Mesodermal cell (in vitro differentiated cells): ENCODE results near the gene NPAS3.

ENCODE experiments used
- H3K27ac ChIP-seq: 2 replicates; pipeline ENCODE4 v1.7.0; 2013; ENCODE audit warnings: mild to moderate bottlenecking, low read depth, low read length, moderate library complexity; ENCODE audit not compliant: severe bottlenecking
- H3K36me3 ChIP-seq: 2 replicates; pipeline ENCODE4 v1.7.1; 2013; ENCODE audit warnings: mild to moderate bottlenecking, low read length, moderate library complexity; ENCODE audit not compliant: control insufficient read depth, insufficient read depth
- H3K4me1 ChIP-seq: one replicate; pipeline ENCODE4 v1.7.1; 2013; ENCODE audit warnings: mild to moderate bottlenecking, low read length; ENCODE audit not compliant: insufficient read depth, control insufficient read depth, poor library complexity, severe bottlenecking
- H3K4me3 ChIP-seq: 2 replicates; pipeline ENCODE4 v1.7.0; 2013; ENCODE audit warnings: low read length, control low read depth, mild to moderate bottlenecking; ENCODE audit not compliant: insufficient read depth, poor library complexity, severe bottlenecking; ENCODE audit errors: extremely low read depth
- H3K9me3 ChIP-seq: 2 replicates; pipeline ENCODE4 v1.7.1; 2013; ENCODE audit warnings: mild to moderate bottlenecking, low read length, moderate library complexity; ENCODE audit not compliant: control insufficient read depth
- WGBS, 2 experiments: methylation state at CpG; one replicate each; pipeline ENCODE4 v1.1.5; 2013; ENCODE audit warnings: missing lambda C conversion rate in 2 of 2; ENCODE audit not compliant: insufficient coverage in 2 of 2; 5-methylcytosine and 5-hydroxymethylcytosine counted together

The NPAS3 gene

GRCh38 chr14:33349871-33350270 is 411.2 kb downstream of the NPAS3 start:
- WGBS, 2 experiments = 84 to 88% methylated on average over 6 of the region's 10 CpGs
- H3K36me3 ChIP-seq = no peaks in the 10 kb centered on the region
- H3K4me1 ChIP-seq = no peaks in the 10 kb centered on the region
- no peaks in the 10 kb centered on the region for H3K9me3 ChIP-seq
- no peak overlapping the region for H3K27ac ChIP-seq
- no peak overlapping the region for H3K4me3 ChIP-seq

GRCh38 chr14:33350366-33350990 is 411.8 kb downstream of the NPAS3 start:
- no peak overlapping the region for H3K4me3 ChIP-seq
- no peaks in the 10 kb centered on the region for H3K4me1 ChIP-seq
- no peaks in the 10 kb centered on the region for H3K9me3 ChIP-seq
- 83 to 89% methylated on average over 6 to 8 of the region's 10 CpGs for WGBS, 2 experiments
- no peak overlapping the region for H3K27ac ChIP-seq
- H3K36me3 ChIP-seq = no peaks in the 10 kb centered on the region

- Histone ChIP-seq H3K4me1 (no peaks in the 10 kb centered on the region), H3K27ac (no peak overlapping the region), H3K4me3 (no peak overlapping the region), H3K36me3 (no peaks in the 10 kb centered on the region), H3K9me3 (no peaks in the 10 kb centered on the region)
These were observed 414.1 kb downstream of the NPAS3 start for GRCh38 chr14:33352821-33353220.

GRCh38 chr14:33356181-33356580 is 417.5 kb downstream of the NPAS3 start:
- no peaks in the 10 kb centered on the region for H3K4me1 ChIP-seq
- WGBS, 2 experiments = 75 to 100% methylated on average over 2 of the region's 2 CpGs
- no peak overlapping the region for H3K27ac ChIP-seq

GRCh38 chr14:33357225-33358010 is 418.7 kb downstream of the NPAS3 start:
- 88 to 93% methylated on average over 7 to 8 of the region's 8 CpGs for WGBS, 2 experiments
- no peaks in the 10 kb centered on the region for H3K4me1 ChIP-seq
- no peak overlapping the region for H3K27ac ChIP-seq

More at GRCh38 chr14:33356181-33356580, 417.5 kb downstream of the NPAS3 start:
- Histone ChIP-seq H3K36me3 (no peaks in the 10 kb centered on the region), H3K9me3 (no peaks in the 10 kb centered on the region), H3K4me3 (no peak overlapping the region)

GRCh38 chr14:33359288-33359881 is 420.7 kb downstream of the NPAS3 start:
- WGBS, 2 experiments = 92 to 100% methylated on average over 2 of the region's 7 CpGs
- no peaks in the 10 kb centered on the region for H3K36me3 ChIP-seq
- H3K4me1 ChIP-seq = no peaks in the 10 kb centered on the region
- no peak overlapping the region for H3K27ac ChIP-seq
- no peaks in the 10 kb centered on the region for H3K9me3 ChIP-seq
- H3K4me3 ChIP-seq = no peak overlapping the region

More at GRCh38 chr14:33357225-33358010, 418.7 kb downstream of the NPAS3 start:
- Histone ChIP-seq H3K9me3 (no peaks in the 10 kb centered on the region), H3K36me3 (no peaks in the 10 kb centered on the region), H3K4me3 (no peak overlapping the region)

GRCh38 chr14:33362934-33363333 is 424.3 kb downstream of the NPAS3 start:
- Histone ChIP-seq H3K4me3 (no peak overlapping the region), H3K36me3 (no peaks in the 10 kb centered on the region), H3K4me1 (no peaks in the 10 kb centered on the region), H3K27ac (no peak overlapping the region), H3K9me3 (no peaks in the 10 kb centered on the region)
- WGBS, 2 experiments = 15 to 24% methylated on average over 2 of the region's 6 CpGs

- no peak overlapping the region for H3K4me3 ChIP-seq
- no peak overlapping the region for H3K27ac ChIP-seq
- no CpG with 5 or more reads among the region's 3 CpGs for WGBS, 2 experiments
- H3K36me3 ChIP-seq = no peaks in the 10 kb centered on the region
- no peaks in the 10 kb centered on the region for H3K9me3 ChIP-seq
- H3K4me1 ChIP-seq = no peaks in the 10 kb centered on the region
These were observed 425.0 kb downstream of the NPAS3 start for GRCh38 chr14:33363682-33364081.

GRCh38 chr14:33364466-33364865 is 425.8 kb downstream of the NPAS3 start:
- Histone ChIP-seq H3K4me1 (no peaks in the 10 kb centered on the region), H3K36me3 (no peaks in the 10 kb centered on the region), H3K27ac (no peak overlapping the region), H3K4me3 (no peak overlapping the region), H3K9me3 (no peaks in the 10 kb centered on the region)
- no CpG with 5 or more reads among the region's 4 CpGs for WGBS, 2 experiments

GRCh38 chr14:33369041-33369440 is 430.4 kb downstream of the NPAS3 start:
- WGBS, 2 experiments = 88 to 100% methylated on average over 2 to 3 of the region's 3 CpGs
- no peak overlapping the region for H3K4me3 ChIP-seq
- no peak overlapping the region for H3K27ac ChIP-seq
- no peaks in the 10 kb centered on the region for H3K4me1 ChIP-seq
- H3K9me3 ChIP-seq = no peaks in the 10 kb centered on the region
- H3K36me3 ChIP-seq = no peaks in the 10 kb centered on the region

GRCh38 chr14:33369972-33370371 is 431.3 kb downstream of the NPAS3 start:
- H3K4me3 ChIP-seq = no peak overlapping the region
- no peaks in the 10 kb centered on the region for H3K4me1 ChIP-seq
- H3K36me3 ChIP-seq = no peaks in the 10 kb centered on the region
- H3K9me3 ChIP-seq = no peaks in the 10 kb centered on the region
- H3K27ac ChIP-seq = no peak overlapping the region
